HG03097 (cell line): ENCODE results near the gene CREG2.

Experiments
- ATAC-seq: cut with Tn5 transposase; IDR thresholded peaks from one replicate; pipeline ENCODE4 v1.9.1; 2021; ENCODE audit not compliant: unreplicated experiment, low FRiP score

The CREG2 gene

GRCh38 chr2:101410114-101410513 is 22.8 kb upstream of the CREG2 start:
- no peak for ATAC-seq

GRCh38 chr2:101409699-101410098 is 22.4 kb upstream of the CREG2 start:
- ATAC-seq = no peak

- no peak for ATAC-seq
These were observed 21.6 kb upstream of the CREG2 start for GRCh38 chr2:101408925-101409324.

- no peak for ATAC-seq
These were observed 18.1 kb upstream of the CREG2 start for GRCh38 chr2:101405351-101405899.

GRCh38 chr2:101403745-101404144 is 16.4 kb upstream of the CREG2 start:
- ATAC-seq = no peak

- ATAC-seq = no peak
These were observed 15.3 kb upstream of the CREG2 start for GRCh38 chr2:101402630-101403029.

GRCh38 chr2:101401906-101402305 is 14.6 kb upstream of the CREG2 start:
- no peak for ATAC-seq

GRCh38 chr2:101401326-101401665 is 14.0 kb upstream of the CREG2 start:
- ATAC-seq = no peak

- ATAC-seq = no peak
These were observed 13.4 kb upstream of the CREG2 start for GRCh38 chr2:101400506-101401325.

GRCh38 chr2:101400048-101400447 is 12.7 kb upstream of the CREG2 start:
- ATAC-seq = no peak

GRCh38 chr2:101399021-101399799 is 11.9 kb upstream of the CREG2 start:
- ATAC-seq = no peak

GRCh38 chr2:101398116-101398821 is 11.0 kb upstream of the CREG2 start:
- no peak for ATAC-seq

GRCh38 chr2:101396316-101396717 is 9.0 kb upstream of the CREG2 start:
- no peak for ATAC-seq

GRCh38 chr2:101395545-101396315 is 8.4 kb upstream of the CREG2 start:
- ATAC-seq = no peak

- ATAC-seq = no peak
These were observed 929 bp upstream of the CREG2 start for GRCh38 chr2:101388232-101388631.

- ATAC-seq = no peak
These were observed 628 bp downstream of the CREG2 start for GRCh38 chr2:101386599-101387150.

GRCh38 chr2:101383016-101383541 is 4.2 kb downstream of the CREG2 start:
- ATAC-seq = no peak

GRCh38 chr2:101382442-101382841 is 4.9 kb downstream of the CREG2 start:
- no peak for ATAC-seq

GRCh38 chr2:101380376-101380775 is 6.9 kb downstream of the CREG2 start:
- ATAC-seq = no peak

GRCh38 chr2:101379091-101379490 is 8.2 kb downstream of the CREG2 start:
- ATAC-seq = no peak
